Stomach smooth muscle (tissue), 2 donors: ENCODE results near the gene ARHGAP40.

Experiments used
- H3K27ac ChIP-seq: one replicate; pipeline ENCODE4 v1.7.0; 2013; ENCODE audit warnings: mild to moderate bottlenecking, low read length, inconsistent platforms
- H3K27me3 ChIP-seq, 2 donors: one replicate each; pipeline ENCODE4 v1.7.0; 2013; ENCODE audit warnings: low read length in 2 of 2; ENCODE audit not compliant: insufficient read depth in 2 of 2, control insufficient read depth in 1 of 2
- H3K36me3 ChIP-seq, 2 donors: one replicate each; pipeline ENCODE4 v1.7.0; 2013; ENCODE audit warnings: low read length in 2 of 2; ENCODE audit not compliant: control insufficient read depth in 2 of 2, insufficient read depth in 2 of 2
- H3K4me1 ChIP-seq: one replicate; pipeline ENCODE4 v1.7.0; 2013; ENCODE audit warnings: low read length; ENCODE audit not compliant: control insufficient read depth, insufficient read depth
- H3K4me3 ChIP-seq, 2 donors: one replicate each; pipeline ENCODE4 v1.7.0; 2013; ENCODE audit warnings: low read length in 2 of 2
- H3K9ac ChIP-seq, 2 donors: one replicate each; pipeline ENCODE4 v1.7.0; 2013; ENCODE audit warnings: low read length in 2 of 2, mild to moderate bottlenecking in 1 of 2
- H3K9me3 ChIP-seq, 2 donors: one replicate each; pipeline ENCODE4 v1.7.0; 2013; ENCODE audit warnings: low read length in 2 of 2; ENCODE audit not compliant: control insufficient read depth in 2 of 2
- donor health status: healthy.
- donor health status: Pancreatic carcinoma.

ARHGAP40 gene

GRCh38 chr20:38617011-38617829, 15.6 kb downstream of the ARHGAP40 start:
- Histone ChIP-seq H3K27me3 (peaks cover 11 to 20% of the 10 kb centered on the region in 2 donors), H3K4me1 (no peaks in the 10 kb centered on the region), H3K9me3 (no peaks in the 10 kb centered on the region), H3K9ac (no peak overlapping the region), H3K4me3 (no peak overlapping the region), H3K36me3 (no peaks in the 10 kb centered on the region), H3K27ac (no peak overlapping the region)

- no peaks in the 10 kb centered on the region for H3K4me1 ChIP-seq
- no peak overlapping the region for H3K27ac ChIP-seq
- H3K4me3 ChIP-seq: no peak overlapping the region
- H3K9ac ChIP-seq: no peak overlapping the region
- H3K27me3 ChIP-seq: peaks cover 11 to 21% of the 10 kb centered on the region in 2 donors
- H3K9me3 ChIP-seq: no peaks in the 10 kb centered on the region
- H3K36me3 ChIP-seq: no peaks in the 10 kb centered on the region
These were observed 16.2 kb downstream of the ARHGAP40 start for GRCh38 chr20:38617830-38618196.

DNA sequence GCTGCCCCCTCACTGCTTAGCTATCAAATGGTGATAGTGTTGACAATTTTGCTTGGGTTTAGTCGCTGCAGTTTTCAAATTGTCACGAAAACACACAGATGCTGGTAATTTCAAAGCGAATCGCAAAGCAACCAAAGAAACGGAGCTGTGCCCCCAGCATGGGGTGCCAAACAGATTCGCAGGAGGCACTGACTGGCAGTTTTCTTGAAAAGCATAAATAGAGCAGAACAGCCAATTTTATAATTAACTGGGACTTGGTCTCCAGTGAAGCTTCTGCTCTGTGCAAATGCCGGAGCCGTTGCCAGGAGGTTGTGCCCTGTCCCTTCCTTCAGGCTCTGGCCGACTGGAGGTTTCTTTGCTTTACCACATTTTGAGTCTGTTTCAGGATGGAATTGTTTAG, 18.8 kb downstream of the ARHGAP40 start:
- no peak overlapping the region for H3K27ac ChIP-seq
- H3K4me1 ChIP-seq: no peaks in the 10 kb centered on the region
- no peak overlapping the region for H3K9ac ChIP-seq
- peaks cover 3 to 5% of the 10 kb centered on the region in 2 donors for H3K9me3 ChIP-seq
- peaks cover 11 to 21% of the 10 kb centered on the region in 2 donors for H3K27me3 ChIP-seq
- H3K36me3 ChIP-seq: no peaks in the 10 kb centered on the region
- no peak overlapping the region for H3K4me3 ChIP-seq

GRCh38 chr20:38623061-38623460, 21.5 kb downstream of the ARHGAP40 start:
- peaks cover 2 to 10% of the 10 kb centered on the region in 2 donors for H3K27me3 ChIP-seq
- peaks cover 3 to 5% of the 10 kb centered on the region in 2 donors for H3K9me3 ChIP-seq
- H3K36me3 ChIP-seq: no peaks in the 10 kb centered on the region
- H3K4me1 ChIP-seq: no peaks in the 10 kb centered on the region
- H3K4me3 ChIP-seq: no peak overlapping the region
- no peak overlapping the region for H3K27ac ChIP-seq
- no peak overlapping the region for H3K9ac ChIP-seq

DNA sequence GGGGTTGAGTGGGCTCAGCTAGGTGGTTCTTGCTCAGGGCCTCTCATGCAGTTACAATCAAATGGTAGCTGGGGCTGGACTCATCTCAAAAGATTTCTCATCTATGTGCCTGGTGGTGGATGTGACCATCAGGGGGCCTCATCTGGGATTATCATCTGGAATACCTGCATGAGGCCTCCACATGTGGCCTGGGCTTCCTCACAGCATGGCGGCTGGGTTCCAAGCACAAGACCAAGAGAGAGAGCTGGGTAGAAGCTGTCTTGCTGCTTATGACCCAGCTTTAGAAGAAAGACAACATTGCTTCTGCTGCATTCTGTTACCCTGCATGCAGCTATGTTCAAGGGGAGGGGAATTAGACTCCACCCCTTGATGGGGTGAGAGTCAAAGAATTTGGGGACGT, 22.5 kb downstream of the ARHGAP40 start:
- Histone ChIP-seq H3K27ac (no peak overlapping the region), H3K9ac (no peak overlapping the region), H3K4me1 (no peaks in the 10 kb centered on the region), H3K9me3 (peaks cover 3 to 5% of the 10 kb centered on the region in 2 donors), H3K36me3 (no peaks in the 10 kb centered on the region), H3K27me3 (peaks cover 0 to 7% of the 10 kb centered on the region in 2 donors), H3K4me3 (no peak overlapping the region)

DNA sequence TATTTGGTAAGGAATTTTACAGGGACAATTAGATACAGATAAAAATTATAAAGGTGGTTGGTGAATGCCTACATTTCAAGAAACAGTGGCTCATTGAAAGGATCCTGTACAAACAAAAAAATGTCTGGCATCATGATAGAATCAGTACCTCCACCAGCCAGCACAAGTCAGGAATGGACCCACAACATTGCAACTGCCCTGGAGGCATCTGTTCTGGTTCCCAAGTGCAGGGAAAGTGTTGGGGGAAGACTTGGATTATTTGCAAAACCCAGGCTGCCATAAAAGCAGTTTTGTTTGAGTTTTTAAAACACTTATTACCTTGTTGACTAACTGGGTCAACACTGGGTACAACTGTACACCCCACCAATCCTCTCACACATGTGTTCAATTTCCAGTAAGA, 24.3 kb downstream of the ARHGAP40 start:
- no peak overlapping the region for H3K9ac ChIP-seq
- no peak overlapping the region for H3K4me3 ChIP-seq
- H3K9me3 ChIP-seq: peaks cover 3 to 5% of the 10 kb centered on the region in 2 donors
- H3K27ac ChIP-seq: no peak overlapping the region
- peaks cover 0 to 5% of the 10 kb centered on the region in 2 donors for H3K27me3 ChIP-seq
- no peaks in the 10 kb centered on the region for H3K4me1 ChIP-seq
- no peaks in the 10 kb centered on the region for H3K36me3 ChIP-seq

- Histone ChIP-seq H3K4me1 (no peaks in the 10 kb centered on the region), H3K4me3 (no peak overlapping the region), H3K27me3 (peaks cover 0 to 5% of the 10 kb centered on the region in 2 donors), H3K9me3 (peaks cover 3 to 5% of the 10 kb centered on the region in 2 donors), H3K36me3 (no peaks in the 10 kb centered on the region), H3K27ac (no peak overlapping the region), H3K9ac (no peak overlapping the region)
These were observed 25.5 kb downstream of the ARHGAP40 start for GRCh38 chr20:38626921-38627659.

DNA sequence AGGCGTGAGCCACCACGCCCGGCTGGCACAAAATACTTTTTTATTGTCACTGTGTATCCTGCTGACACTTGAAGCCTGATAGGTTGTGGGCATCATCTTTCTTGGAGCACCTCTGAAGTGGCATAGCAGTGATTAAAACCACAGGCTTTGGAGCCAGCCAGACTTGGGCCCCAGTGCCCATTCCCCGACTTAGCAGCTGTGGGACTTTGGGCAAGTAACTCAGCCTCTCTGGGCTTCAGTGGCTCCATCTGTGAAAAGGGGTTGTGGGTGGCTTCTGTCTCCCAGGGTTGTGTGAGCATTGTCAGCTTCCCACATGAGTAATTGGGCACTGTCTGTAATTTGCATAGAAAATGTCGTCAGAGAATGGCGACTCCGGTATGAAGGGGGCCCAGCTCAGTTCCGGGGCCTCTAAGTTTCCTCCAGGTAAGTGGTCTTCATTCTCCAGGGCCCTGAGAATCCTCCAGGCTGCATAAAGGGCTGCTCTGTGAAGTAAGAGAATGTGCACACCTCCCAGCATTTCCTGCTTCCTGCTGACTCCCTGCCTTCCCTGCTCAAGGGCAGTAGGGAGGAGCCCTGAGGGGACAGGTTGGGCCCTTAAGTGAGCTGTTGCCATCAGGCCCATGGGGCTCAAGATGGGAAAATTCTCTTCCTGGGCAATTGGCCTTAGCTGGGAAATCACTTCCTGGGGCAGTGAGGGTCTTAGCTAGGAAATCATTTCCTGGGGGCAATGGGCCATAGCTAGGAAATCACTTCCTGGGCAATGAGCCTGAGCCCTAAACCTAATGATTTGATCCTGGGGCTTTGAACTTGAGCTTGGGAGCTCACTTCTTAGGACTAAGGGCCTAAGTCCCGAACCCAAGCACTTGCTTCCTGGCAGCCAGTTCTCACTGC, 27.2 kb downstream of the ARHGAP40 start:
- Histone ChIP-seq H3K4me1 (no peaks in the 10 kb centered on the region), H3K27me3 (peaks cover 2 to 7% of the 10 kb centered on the region in 2 donors), H3K36me3 (no peaks in the 10 kb centered on the region), H3K9me3 (peaks cover 3 to 5% of the 10 kb centered on the region in 2 donors), H3K27ac (no peak overlapping the region), H3K9ac (no peak overlapping the region), H3K4me3 (no peak overlapping the region)

DNA sequence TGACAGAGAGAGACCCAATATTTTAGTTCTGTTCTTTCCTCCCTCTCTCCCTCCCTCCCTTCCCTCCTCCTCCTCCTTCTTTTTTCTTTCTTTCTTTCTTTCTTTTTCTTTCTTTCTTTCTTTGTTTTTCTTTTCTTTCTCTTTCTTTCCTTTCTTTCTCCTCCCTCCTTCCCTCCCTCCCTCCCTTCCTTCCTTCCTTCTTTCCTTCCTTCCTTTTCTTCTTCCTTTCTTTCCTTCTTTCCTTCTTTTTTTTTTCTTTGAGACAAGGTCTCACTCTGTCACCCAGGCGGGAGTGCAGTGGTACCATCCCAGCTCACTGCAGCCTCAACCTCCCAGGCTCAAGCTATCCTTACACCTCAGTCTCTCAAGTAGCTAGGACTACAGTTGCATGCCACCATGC, 28.4 kb downstream of the ARHGAP40 start:
- Histone ChIP-seq H3K9me3 (no peaks in the 10 kb centered on the region), H3K4me1 (no peaks in the 10 kb centered on the region), H3K9ac (no peak overlapping the region), H3K36me3 (no peaks in the 10 kb centered on the region), H3K27ac (no peak overlapping the region), H3K4me3 (no peak overlapping the region), H3K27me3 (peaks cover 7 to 13% of the 10 kb centered on the region in 2 donors)

GRCh38 chr20:38630727-38631126, 29.1 kb downstream of the ARHGAP40 start:
- H3K27me3 ChIP-seq: peaks cover 7 to 13% of the 10 kb centered on the region in 2 donors
- H3K9me3 ChIP-seq: no peaks in the 10 kb centered on the region
- no peaks in the 10 kb centered on the region for H3K36me3 ChIP-seq

More at GRCh38 chr20:38630727-38631126, 29.1 kb downstream of the ARHGAP40 start:
- H3K27ac ChIP-seq: no peak overlapping the region
- H3K4me1 ChIP-seq: no peaks in the 10 kb centered on the region
- H3K9ac ChIP-seq: no peak overlapping the region
- no peak overlapping the region for H3K4me3 ChIP-seq
